ENCODE results near the gene SIL1. TPM values are rescaled to one million over a fixed set of nuclear protein-coding genes. Genes with fewer than 3 reads are reported as not detected.
"Not testable (repeated sequence)": the region's sequence is repeated elsewhere in the genome, so short reads cannot be mapped to it uniquely, and the experiment has no call there.

SIL1 gene
- total and polyA plus RNA-seq, 2 donors from 2014 or later, result 48.6 to 91.7 TPM

DNA sequence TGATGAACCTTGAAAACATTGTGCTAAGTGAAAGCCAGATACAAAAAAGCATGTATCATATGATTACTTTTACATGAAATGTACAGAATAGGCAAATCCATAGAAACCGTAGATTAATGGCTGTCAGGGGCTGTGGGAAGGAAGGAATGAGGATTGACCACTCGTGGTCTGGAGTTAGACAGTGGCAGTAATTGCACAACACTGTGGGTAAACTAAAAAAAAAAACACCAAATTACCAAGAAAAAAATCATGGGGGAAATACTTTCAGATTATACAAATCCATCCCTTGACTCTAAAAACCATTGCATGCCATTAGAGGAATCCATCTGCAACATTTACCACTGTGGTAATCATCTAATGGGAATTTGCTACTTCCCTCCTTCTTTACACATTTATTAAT lies 140.0 kb downstream of the SIL1 start:
- no peak for FAIRE-seq

GRCh38 chr5:139057045-139057939 lies 140.9 kb downstream of the SIL1 start:
- intact Hi-C loops (cut with DNase I); FAIRE-seq; DNase-seq: not testable (repeated sequence)

More for the DNA sequence above, 140.0 kb downstream of the SIL1 start:
- H3K27me3 ChIP-seq (ENCODE audit: control insufficient read depth, insufficient read depth, low read length), result no peaks in the 10 kb centered on the region
- H3K9ac ChIP-seq (ENCODE audit: low read length in 3 of 3), result no peak overlapping the region
- DNase-seq, result no peak
- H3K36me3 ChIP-seq (ENCODE audit: control insufficient read depth in 2 of 3, insufficient read depth in 3 of 3, low read length in 3 of 3), result no peaks in the 10 kb centered on the region
- TF ChIP-seq CTCF (IDR thresholded peaks at IDR 0.05; ENCODE audit: borderline replicate concordance, extremely low read depth, insufficient read depth), result no peak
- no peak overlapping the region for H3K4me3 ChIP-seq (ENCODE audit: low read length in 3 of 3)
- H3K27ac ChIP-seq (ENCODE audit: low read depth in 2 of 2, low read length in 2 of 2), result no peak overlapping the region
- intact Hi-C loops (cut with DNase I), result no loop called here
- H3K9me3 ChIP-seq (ENCODE audit: control insufficient read depth in 2 of 3, insufficient read depth in 1 of 3, low read length in 3 of 3), result no peaks in the 10 kb centered on the region
- H3K4me1 ChIP-seq (ENCODE audit: control insufficient read depth in 2 of 3, insufficient read depth in 2 of 3, low read depth in 1 of 3, low read length in 3 of 3), result peaks cover 0 to 10% (median 0%) of the 10 kb centered on the region in 3 donors

DNA sequence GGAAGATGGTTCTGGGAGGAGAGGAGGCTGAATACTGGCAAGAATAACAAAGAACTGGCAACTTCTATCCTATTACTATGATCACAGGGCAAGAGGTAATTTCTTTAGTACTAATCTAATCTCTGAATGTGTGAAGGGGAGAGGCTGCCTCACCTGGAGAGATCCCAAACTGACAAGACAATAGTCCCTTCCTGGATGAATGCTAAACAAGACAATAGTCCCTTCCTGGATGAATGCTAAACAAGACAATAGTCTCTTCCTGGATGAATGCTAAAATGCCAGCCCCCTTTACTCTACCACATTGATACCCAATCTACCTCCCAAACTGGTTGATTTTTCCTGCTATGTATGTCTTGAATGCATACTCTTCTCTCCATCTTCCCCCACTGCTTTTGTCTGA lies 145.2 kb downstream of the SIL1 start:
- DNase-seq (no peak), FAIRE-seq (no peak)
- Histone ChIP-seq H3K27ac (ENCODE audit: low read depth in 2 of 2, low read length in 2 of 2) (no peak overlapping the region), H3K9ac (ENCODE audit: low read length in 3 of 3) (no peak overlapping the region), H3K4me1 (ENCODE audit: control insufficient read depth in 2 of 3, insufficient read depth in 2 of 3, low read depth in 1 of 3, low read length in 3 of 3) (no peaks in the 10 kb centered on the region), H3K36me3 (ENCODE audit: control insufficient read depth in 2 of 3, insufficient read depth in 3 of 3, low read length in 3 of 3) (no peaks in the 10 kb centered on the region), H3K9me3 (ENCODE audit: control insufficient read depth in 2 of 3, insufficient read depth in 1 of 3, low read length in 3 of 3) (no peaks in the 10 kb centered on the region), H3K4me3 (ENCODE audit: low read length in 3 of 3) (no peak overlapping the region), H3K27me3 (ENCODE audit: control insufficient read depth, insufficient read depth, low read length) (no peaks in the 10 kb centered on the region)
- TF ChIP-seq CTCF (IDR thresholded peaks at IDR 0.05; ENCODE audit: borderline replicate concordance, extremely low read depth, insufficient read depth), result no peak
- intact Hi-C loops (cut with DNase I), result no loop called here

More at GRCh38 chr5:139057045-139057939, 140.9 kb downstream of the SIL1 start:
- H3K27me3 ChIP-seq (ENCODE audit: control insufficient read depth, insufficient read depth, low read length); H3K9ac ChIP-seq (ENCODE audit: low read length in 3 of 3); H3K4me3 ChIP-seq (ENCODE audit: low read length in 3 of 3); H3K36me3 ChIP-seq (ENCODE audit: control insufficient read depth in 2 of 3, insufficient read depth in 3 of 3, low read length in 3 of 3); H3K9me3 ChIP-seq (ENCODE audit: control insufficient read depth in 2 of 3, insufficient read depth in 1 of 3, low read length in 3 of 3); H3K27ac ChIP-seq (ENCODE audit: low read depth in 2 of 2, low read length in 2 of 2): not testable (repeated sequence)
- peaks cover 0 to 10% (median 0%) of the 10 kb centered on the region in 3 donors for H3K4me1 ChIP-seq (ENCODE audit: control insufficient read depth in 2 of 3, insufficient read depth in 2 of 3, low read depth in 1 of 3, low read length in 3 of 3)

- no peak overlapping the region for H3K27ac ChIP-seq (ENCODE audit: low read depth in 2 of 2, low read length in 2 of 2)
- H3K9me3 ChIP-seq (ENCODE audit: control insufficient read depth in 2 of 3, insufficient read depth in 1 of 3, low read length in 3 of 3), result no peaks in the 10 kb centered on the region
- no peak for TF ChIP-seq CTCF (IDR thresholded peaks at IDR 0.05; ENCODE audit: borderline replicate concordance, extremely low read depth, insufficient read depth)
- no peak overlapping the region for H3K9ac ChIP-seq (ENCODE audit: low read length in 3 of 3)
- FAIRE-seq (no peak), DNase-seq (no peak)
- H3K4me1 ChIP-seq (ENCODE audit: control insufficient read depth in 2 of 3, insufficient read depth in 2 of 3, low read depth in 1 of 3, low read length in 3 of 3), result no peaks in the 10 kb centered on the region
- intact Hi-C loops (cut with DNase I), result no loop called here
- no peak overlapping the region for H3K4me3 ChIP-seq (ENCODE audit: low read length in 3 of 3)
- no peaks in the 10 kb centered on the region for H3K36me3 ChIP-seq (ENCODE audit: control insufficient read depth in 2 of 3, insufficient read depth in 3 of 3, low read length in 3 of 3)
- H3K27me3 ChIP-seq (ENCODE audit: control insufficient read depth, insufficient read depth, low read length), result no peaks in the 10 kb centered on the region
Observed at GRCh38 chr5:139051392-139051791, 146.8 kb downstream of the SIL1 start.
